WTC11 (cell line): ENCODE results near the gene AFP. TPM values are rescaled to one million over a fixed set of nuclear protein-coding genes. Genes with fewer than 3 reads are reported as not detected.

Experiments
- ATAC-seq: fragments of 200-7000 bp; cut with Tn5 transposase; 2 replicates; pipeline ENCODE4 v1.10.0; 2021; ENCODE audit warnings: mild to moderate bottlenecking, moderate library complexity
- CTCF ChIA-PET: fragments of 300-600 bp; sonication (Branson Sonifier 250); formaldehyde crosslinking; loops from one replicate; lab custom pipeline; 2021; ENCODE audit warnings: antibody characterized with exemption; lab: Charles Lee
- POLR2A ChIA-PET: fragments of 350-600 bp; sonication (Branson Sonifier 250); formaldehyde crosslinking; loops from one replicate; lab custom pipeline; 2021; ENCODE audit warnings: antibody characterized with exemption; lab: Charles Lee
- DNase-seq: peaks from one replicate; pipeline ENCODE4 v3.0.0; 2021; ENCODE audit warnings: low spot score
- H3K27ac Mint-ChIP-seq: 2 replicates; pipeline ENCODE4 v1.8.0; 2021; ENCODE audit warnings: mixed read lengths
- H3K27me3 Mint-ChIP-seq: 2 replicates; pipeline ENCODE4 v1.8.0; 2021; ENCODE audit warnings: low read depth, mild to moderate bottlenecking, moderate library complexity, mixed read lengths
- H3K36me3 Mint-ChIP-seq: 2 replicates; pipeline ENCODE4 v1.8.0; 2021; ENCODE audit warnings: mixed read lengths
- H3K4me1 Mint-ChIP-seq: 2 replicates; pipeline ENCODE4 v1.8.0; 2022; ENCODE audit warnings: mixed read lengths
- H3K4me3 Mint-ChIP-seq: 2 replicates; pipeline ENCODE4 v1.8.0; 2021; ENCODE audit warnings: mild to moderate bottlenecking, moderate library complexity, mixed read lengths
- H3K9me3 Mint-ChIP-seq: 2 replicates; pipeline ENCODE4 v1.8.0; 2021; ENCODE audit warnings: mixed read lengths
- GRHL2 ChIP-seq: fragments of 250-450 bp; sonication (Bioruptor Pico); IDR thresholded peaks from 2 replicates; pipeline ENCODE4 v1.8.0; 2022; ENCODE audit warnings: mild to moderate bottlenecking, moderate library complexity; ENCODE audit not compliant: insufficient replicate concordance, severe bottlenecking
- IRF2 ChIP-seq: sonication (generic); formaldehyde crosslinking; IDR thresholded peaks from 2 replicates; pipeline ENCODE4 v1.8.0; 2022; ENCODE audit warnings: low read depth, missing genetic modification reagents, borderline replicate concordance
- JUN ChIP-seq: sonication (generic); formaldehyde crosslinking; IDR thresholded peaks from 2 replicates; pipeline ENCODE4 v1.8.0; 2023; ENCODE audit warnings: mild to moderate bottlenecking, missing genetic modification reagents
- MAX ChIP-seq: sonication (generic); formaldehyde crosslinking; IDR thresholded peaks from 2 replicates; pipeline ENCODE4 v1.8.0; 2022; ENCODE audit warnings: mild to moderate bottlenecking, missing genetic modification reagents
- MXD4 ChIP-seq: fragments of 250-450 bp; sonication (Bioruptor Pico); IDR thresholded peaks from 2 replicates; pipeline ENCODE4 v1.8.0; 2021; ENCODE audit warnings: mild to moderate bottlenecking, moderate library complexity, borderline replicate concordance
- NFE2L1 ChIP-seq: sonication (generic); formaldehyde crosslinking; IDR thresholded peaks from 2 replicates; pipeline ENCODE4 v1.8.1; 2023; ENCODE audit warnings: missing genetic modification reagents
- PREB ChIP-seq: sonication (generic); formaldehyde crosslinking; IDR thresholded peaks from 2 replicates; pipeline ENCODE4 v1.8.1; 2022; ENCODE audit warnings: mild to moderate bottlenecking, missing genetic modification reagents, moderate library complexity, borderline replicate concordance
- RORB ChIP-seq: fragments of 250-450 bp; sonication (Bioruptor Pico); IDR thresholded peaks from 2 replicates; pipeline ENCODE4 v1.9.0; 2021; ENCODE audit warnings: mild to moderate bottlenecking
- TEAD1 ChIP-seq: sonication (generic); formaldehyde crosslinking; IDR thresholded peaks from 2 replicates; pipeline ENCODE4 v1.8.0; 2022; ENCODE audit warnings: mild to moderate bottlenecking, missing genetic modification reagents
- ZMAT4 ChIP-seq: fragments of 250-450 bp; sonication (Bioruptor Pico); IDR thresholded peaks from 2 replicates; pipeline ENCODE4 v1.9.0; 2021; ENCODE audit warnings: mild to moderate bottlenecking
- ZNF138 ChIP-seq: sonication (generic); formaldehyde crosslinking; conservative IDR thresholded peaks from 2 replicates; pipeline ENCODE4 v1.8.1; 2022; ENCODE audit warnings: mild to moderate bottlenecking, moderate library complexity, missing genetic modification reagents
- ZNF671 ChIP-seq: fragments of 250-450 bp; sonication (Bioruptor Pico); IDR thresholded peaks from 2 replicates; pipeline ENCODE4 v1.8.0; 2021; ENCODE audit warnings: mild to moderate bottlenecking
- total RNA-seq: library from RNA; stranded (reverse); gene quantifications from 3 replicates; pipeline ENCODE4 v1.2.3, GENCODE V29; 2021
- TF ChIP-seq, protein P1 (sequence below): fragments of 200-600 bp; IDR thresholded peaks from 2 replicates; pipeline ENCODE4 v1.8.0; 2022; ENCODE audit warnings: antibody characterized with exemption
- TF ChIP-seq, protein P2 (sequence below): fragments of 250-450 bp; sonication (Bioruptor Pico); IDR thresholded peaks from 2 replicates; pipeline ENCODE4 v1.9.0; 2021; ENCODE audit warnings: mild to moderate bottlenecking, borderline replicate concordance

The AFP gene
- total RNA-seq, 1 experiment from 2014 or later = 1.8 TPM

DNA sequence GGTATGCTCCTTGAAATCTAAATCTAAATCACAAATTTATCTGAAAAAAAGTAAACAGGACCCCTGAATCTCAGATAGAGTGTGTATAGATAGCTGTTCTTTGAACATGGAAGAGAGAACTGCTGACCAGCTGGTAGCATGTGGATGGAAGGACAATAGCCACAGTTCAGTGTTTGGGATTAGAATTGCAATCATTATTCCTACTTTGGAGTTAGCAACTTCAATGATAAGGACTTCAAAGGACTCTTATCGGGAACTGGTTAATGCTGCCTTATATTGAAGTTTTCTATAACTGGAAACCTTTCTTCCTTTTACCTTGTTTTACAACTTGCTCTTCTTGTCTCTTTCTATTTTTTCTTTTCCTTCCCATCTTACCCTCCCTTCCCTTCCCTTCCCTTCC, 50.5 kb downstream of the AFP start:
- Mint-ChIP-seq H3K27me3 (no peaks in the 10 kb centered on the region; the same call in 1 of the 2 replicates), H3K4me3 (no peak overlapping the region), H3K36me3 (no peaks in the 10 kb centered on the region), H3K9me3 (no peaks in the 10 kb centered on the region), H3K4me1 (peaks cover 15% of the 10 kb centered on the region), H3K27ac (no peak overlapping the region)
- POLR2A ChIA-PET = no interaction called here
- TF ChIP-seq GRHL2 (CRISPR knock-in tag) (no peak), NFE2L1 (CRISPR knock-in tag) (no peak)
- ATAC-seq (no peak), DNase-seq (no peak)
- CTCF ChIA-PET = no interaction called here

DNA sequence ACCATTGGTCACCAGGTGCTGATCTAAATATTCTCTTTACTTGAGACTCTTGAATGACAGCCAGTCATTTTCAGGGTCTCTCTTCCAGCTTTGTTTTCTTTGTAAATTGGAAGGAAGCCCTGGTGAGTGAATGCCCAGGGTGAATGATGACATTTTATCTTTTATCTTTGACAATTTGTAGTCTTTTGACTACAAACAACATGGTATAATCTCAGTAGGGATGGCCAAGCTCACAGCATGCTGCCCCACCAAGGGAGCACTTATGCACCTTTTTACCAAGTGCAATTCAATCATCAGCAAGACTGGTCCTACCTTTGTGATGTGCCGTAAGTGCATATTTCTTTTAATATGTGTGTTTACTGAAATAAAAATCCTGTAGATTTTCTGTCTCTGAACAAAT, 51.2 kb downstream of the AFP start:
- Mint-ChIP-seq H3K4me3 (no peak overlapping the region), H3K27me3 (no peaks in the 10 kb centered on the region; the same call in 1 of the 2 replicates), H3K4me1 (peaks cover 15% of the 10 kb centered on the region), H3K9me3 (no peaks in the 10 kb centered on the region), H3K27ac (no peak overlapping the region), H3K36me3 (no peaks in the 10 kb centered on the region)
- no peak for TF ChIP-seq MAX (CRISPR knock-in tag)
- no peak for TF ChIP-seq IRF2
- no peak for DNase-seq
- no peak for ATAC-seq
- ChIA-PET POLR2A (no interaction called here), CTCF (no interaction called here)

- DNase-seq (no peak), ATAC-seq (no peak)
- Mint-ChIP-seq H3K27ac (no peak overlapping the region), H3K4me1 (peaks cover 6% of the 10 kb centered on the region; the same call in 1 of the 2 replicates), H3K36me3 (no peaks in the 10 kb centered on the region), H3K9me3 (no peaks in the 10 kb centered on the region), H3K4me3 (no peak overlapping the region), H3K27me3 (no peaks in the 10 kb centered on the region)
- CTCF ChIA-PET = interaction anchor here (1.3 kb wide), 1 partner anchor 159 kb away, joined by 5 read pairs; no protein-coding TSS in a partner anchor
- TF ChIP-seq TEAD1 (CRISPR knock-in tag) (no peak), JUN (CRISPR knock-in tag) (no peak), MXD4 (CRISPR knock-in tag) (no peak), ZNF671 (CRISPR knock-in tag) (no peak), RORB (CRISPR knock-in tag) (no peak), ZNF138 (CRISPR knock-in tag) (no peak), ZMAT4 (no peak), GRHL2 (CRISPR knock-in tag) (no peak), PREB (CRISPR knock-in tag) (no peak), MAX (CRISPR knock-in tag) (no peak)
- TF ChIP-seq, protein P1, sequence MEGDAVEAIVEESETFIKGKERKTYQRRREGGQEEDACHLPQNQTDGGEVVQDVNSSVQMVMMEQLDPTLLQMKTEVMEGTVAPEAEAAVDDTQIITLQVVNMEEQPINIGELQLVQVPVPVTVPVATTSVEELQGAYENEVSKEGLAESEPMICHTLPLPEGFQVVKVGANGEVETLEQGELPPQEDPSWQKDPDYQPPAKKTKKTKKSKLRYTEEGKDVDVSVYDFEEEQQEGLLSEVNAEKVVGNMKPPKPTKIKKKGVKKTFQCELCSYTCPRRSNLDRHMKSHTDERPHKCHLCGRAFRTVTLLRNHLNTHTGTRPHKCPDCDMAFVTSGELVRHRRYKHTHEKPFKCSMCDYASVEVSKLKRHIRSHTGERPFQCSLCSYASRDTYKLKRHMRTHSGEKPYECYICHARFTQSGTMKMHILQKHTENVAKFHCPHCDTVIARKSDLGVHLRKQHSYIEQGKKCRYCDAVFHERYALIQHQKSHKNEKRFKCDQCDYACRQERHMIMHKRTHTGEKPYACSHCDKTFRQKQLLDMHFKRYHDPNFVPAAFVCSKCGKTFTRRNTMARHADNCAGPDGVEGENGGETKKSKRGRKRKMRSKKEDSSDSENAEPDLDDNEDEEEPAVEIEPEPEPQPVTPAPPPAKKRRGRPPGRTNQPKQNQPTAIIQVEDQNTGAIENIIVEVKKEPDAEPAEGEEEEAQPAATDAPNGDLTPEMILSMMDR = no peak
- TF ChIP-seq, protein P2, sequence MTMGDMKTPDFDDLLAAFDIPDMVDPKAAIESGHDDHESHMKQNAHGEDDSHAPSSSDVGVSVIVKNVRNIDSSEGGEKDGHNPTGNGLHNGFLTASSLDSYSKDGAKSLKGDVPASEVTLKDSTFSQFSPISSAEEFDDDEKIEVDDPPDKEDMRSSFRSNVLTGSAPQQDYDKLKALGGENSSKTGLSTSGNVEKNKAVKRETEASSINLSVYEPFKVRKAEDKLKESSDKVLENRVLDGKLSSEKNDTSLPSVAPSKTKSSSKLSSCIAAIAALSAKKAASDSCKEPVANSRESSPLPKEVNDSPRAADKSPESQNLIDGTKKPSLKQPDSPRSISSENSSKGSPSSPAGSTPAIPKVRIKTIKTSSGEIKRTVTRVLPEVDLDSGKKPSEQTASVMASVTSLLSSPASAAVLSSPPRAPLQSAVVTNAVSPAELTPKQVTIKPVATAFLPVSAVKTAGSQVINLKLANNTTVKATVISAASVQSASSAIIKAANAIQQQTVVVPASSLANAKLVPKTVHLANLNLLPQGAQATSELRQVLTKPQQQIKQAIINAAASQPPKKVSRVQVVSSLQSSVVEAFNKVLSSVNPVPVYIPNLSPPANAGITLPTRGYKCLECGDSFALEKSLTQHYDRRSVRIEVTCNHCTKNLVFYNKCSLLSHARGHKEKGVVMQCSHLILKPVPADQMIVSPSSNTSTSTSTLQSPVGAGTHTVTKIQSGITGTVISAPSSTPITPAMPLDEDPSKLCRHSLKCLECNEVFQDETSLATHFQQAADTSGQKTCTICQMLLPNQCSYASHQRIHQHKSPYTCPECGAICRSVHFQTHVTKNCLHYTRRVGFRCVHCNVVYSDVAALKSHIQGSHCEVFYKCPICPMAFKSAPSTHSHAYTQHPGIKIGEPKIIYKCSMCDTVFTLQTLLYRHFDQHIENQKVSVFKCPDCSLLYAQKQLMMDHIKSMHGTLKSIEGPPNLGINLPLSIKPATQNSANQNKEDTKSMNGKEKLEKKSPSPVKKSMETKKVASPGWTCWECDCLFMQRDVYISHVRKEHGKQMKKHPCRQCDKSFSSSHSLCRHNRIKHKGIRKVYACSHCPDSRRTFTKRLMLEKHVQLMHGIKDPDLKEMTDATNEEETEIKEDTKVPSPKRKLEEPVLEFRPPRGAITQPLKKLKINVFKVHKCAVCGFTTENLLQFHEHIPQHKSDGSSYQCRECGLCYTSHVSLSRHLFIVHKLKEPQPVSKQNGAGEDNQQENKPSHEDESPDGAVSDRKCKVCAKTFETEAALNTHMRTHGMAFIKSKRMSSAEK (CRISPR knock-in tag) = no peak
- POLR2A ChIA-PET = no interaction called here
Observed at GRCh38 chr4:73499996-73500765, 64.2 kb downstream of the AFP start.
